Liver (tissue), 9 donors: ENCODE data around the gene TSHZ2. TPM values are rescaled to one million over a fixed set of nuclear protein-coding genes. Genes with fewer than 3 reads are reported as not detected.

Experiments used
- DNase-seq: peaks from one replicate; pipeline ENCODE4 v3.0.0-alpha.2; 2017; ENCODE audit warnings: low spot score
- H3K27ac ChIP-seq, 2 donors: one replicate each; pipeline ENCODE4 v1.7.0; 2013; ENCODE audit warnings: inconsistent platforms in 2 of 2, low read length in 2 of 2, control low read depth in 1 of 2, low read depth in 1 of 2, mild to moderate bottlenecking in 1 of 2
- H3K27me3 ChIP-seq, 4 donors: one replicate each; pipeline versions ENCODE4 v1.6.1 to v1.7.0; 2013; ENCODE audit warnings: low read length in 3 of 4, inconsistent platforms in 1 of 4, mild to moderate bottlenecking in 1 of 4, moderate library complexity in 1 of 4; ENCODE audit not compliant: control insufficient read depth in 4 of 4, insufficient read depth in 4 of 4
- H3K36me3 ChIP-seq, 4 donors: one replicate each; pipeline versions ENCODE4 v1.6.1 to v1.7.0; 2013; ENCODE audit warnings: low read length in 3 of 4, mild to moderate bottlenecking in 3 of 4, low read depth in 1 of 4, moderate library complexity in 1 of 4; ENCODE audit not compliant: control insufficient read depth in 4 of 4, insufficient read depth in 3 of 4
- H3K4me1 ChIP-seq, 4 donors: one replicate each; pipeline versions ENCODE4 v1.6.1 to v1.7.0; 2013; ENCODE audit warnings: low read length in 3 of 4, mild to moderate bottlenecking in 3 of 4, moderate library complexity in 1 of 4; ENCODE audit not compliant: control insufficient read depth in 4 of 4, insufficient read depth in 4 of 4
- H3K4me3 ChIP-seq, 3 donors: one replicate each; pipeline versions ENCODE4 v1.6.1 to v1.7.0; 2013; ENCODE audit warnings: low read length in 3 of 3, control low read depth in 1 of 3, low read depth in 1 of 3, mild to moderate bottlenecking in 1 of 3
- H3K9ac ChIP-seq, 2 donors: one replicate each; pipeline ENCODE4 v1.7.0; 2013; ENCODE audit warnings: low read length in 2 of 2, mild to moderate bottlenecking in 2 of 2, moderate library complexity in 2 of 2, control low read depth in 1 of 2, low read depth in 1 of 2
- H3K9me3 ChIP-seq, 4 donors: one replicate each; pipeline versions ENCODE4 v1.6.1 to v1.7.0; 2013; ENCODE audit warnings: low read length in 3 of 4; ENCODE audit not compliant: control insufficient read depth in 4 of 4
- EGR1 ChIP-seq, 2 donors: IDR thresholded peaks; 2 replicates each; pipeline ENCODE4 v1.6.1; 2016 to 2018; ENCODE audit warnings: antibody characterized with exemption in 2 of 2, low read depth in 2 of 2
- HNF4A ChIP-seq, 2 donors: conservative IDR thresholded peaks; 2 replicates each; pipeline ENCODE4 v1.6.1; 2016; ENCODE audit warnings: antibody characterized with exemption in 2 of 2, mild to moderate bottlenecking in 2 of 2
- HNF4G ChIP-seq: IDR thresholded peaks from 2 replicates; pipeline ENCODE4 v1.6.1; 2016; ENCODE audit warnings: antibody characterized with exemption
- JUND ChIP-seq, 2 donors: IDR thresholded peaks; 2 replicates each; pipeline ENCODE4 v1.6.1; 2016; ENCODE audit warnings: antibody characterized with exemption in 2 of 2
- RAD21 ChIP-seq, 2 donors: IDR thresholded peaks; 2 replicates each; pipeline ENCODE4 v1.6.1; 2016; ENCODE audit warnings: antibody characterized with exemption in 2 of 2, mild to moderate bottlenecking in 2 of 2
- WGBS: extraction: QIAGEN DNeasy Blood & Tissue Kit; methylation state at CpG from one replicate; pipeline ENCODE4 v1.1.7; 2013; 5-methylcytosine and 5-hydroxymethylcytosine counted together
- polyA plus RNA-seq, 2 donors: library from polyadenylated mRNA; stranded (reverse) in 1 of 2; unstranded in 1 of 2; fragments of 200-250 nt in 1 of 2; fragments of >200 nt in 1 of 2; fragmentation: Nextera tagmentation in 1 of 2; extraction: Ambion mirVana in 1 of 2; gene quantifications; one replicate each; pipeline versions ENCODE4 v1.2.1 to v1.2.3, GENCODE V29; 2013 to 2015
- total RNA-seq, 2 donors: library from RNA; depleted of rRNA; stranded (reverse); fragments of >200 nt; gene quantifications; one replicate each; pipeline ENCODE4 v1.2.3, GENCODE V29; 2014
- TF ChIP-seq, protein P1 (sequence below): IDR thresholded peaks from 2 replicates; pipeline ENCODE4 v1.6.1; 2016; ENCODE audit warnings: antibody characterized with exemption
- TF ChIP-seq, protein P2 (sequence below): IDR thresholded peaks from 2 replicates; pipeline ENCODE4 v1.6.1; 2016; ENCODE audit warnings: antibody characterized with exemption
- TF ChIP-seq, protein P3 (sequence below): fragments of 150-350 bp; IDR thresholded peaks from 2 replicates; pipeline ENCODE4 v1.5.1; 2017; ENCODE audit warnings: improper control_type of control experiment, low read depth, low read length; ENCODE audit not compliant: missing input control
- TF ChIP-seq, protein P4 (sequence below): IDR thresholded peaks from 2 replicates; pipeline ENCODE4 v1.6.1; 2016; ENCODE audit warnings: antibody characterized with exemption
- TF ChIP-seq, protein P5 (sequence below): IDR thresholded peaks from 2 replicates; pipeline ENCODE4 v1.6.1; 2016; ENCODE audit warnings: antibody characterized with exemption, mild to moderate bottlenecking
- donor health status: healthy.
- donor health status: healthy.
- donor health status: healthy.
- donor health status: healthy.
- donor health status: healthy.

TSHZ2 gene
- total and polyA plus RNA-seq, 4 donors = 2.9 to 11.3 (median 7.8) TPM

DNA sequence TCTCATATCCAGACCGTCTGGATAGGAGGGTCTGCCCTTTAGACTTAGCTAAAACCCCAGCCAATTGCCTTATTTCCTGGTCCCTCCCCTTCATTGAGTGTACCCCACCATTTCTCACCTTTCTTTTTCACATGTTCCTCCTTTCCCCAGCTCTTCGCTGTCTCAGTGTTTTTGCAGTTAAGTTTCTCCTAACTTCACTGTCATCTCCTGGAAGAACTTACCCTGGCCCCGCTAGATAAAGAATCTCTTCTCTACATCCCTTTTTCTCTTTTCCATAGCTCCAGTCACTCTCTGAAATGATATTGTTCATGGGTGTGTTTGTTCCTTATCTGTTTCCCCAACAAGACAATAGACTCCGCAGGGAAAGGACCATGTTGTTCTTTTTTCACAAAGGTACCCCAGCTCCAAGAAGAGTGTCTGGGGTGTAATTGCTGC, 208.8 kb downstream of the TSHZ2 start (continued):
- TF ChIP-seq, protein P1, sequence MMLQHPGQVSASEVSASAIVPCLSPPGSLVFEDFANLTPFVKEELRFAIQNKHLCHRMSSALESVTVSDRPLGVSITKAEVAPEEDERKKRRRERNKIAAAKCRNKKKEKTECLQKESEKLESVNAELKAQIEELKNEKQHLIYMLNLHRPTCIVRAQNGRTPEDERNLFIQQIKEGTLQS = no peak
- no peak for TF ChIP-seq RAD21 (IDR thresholded peaks at IDR 0.05)

DNA sequence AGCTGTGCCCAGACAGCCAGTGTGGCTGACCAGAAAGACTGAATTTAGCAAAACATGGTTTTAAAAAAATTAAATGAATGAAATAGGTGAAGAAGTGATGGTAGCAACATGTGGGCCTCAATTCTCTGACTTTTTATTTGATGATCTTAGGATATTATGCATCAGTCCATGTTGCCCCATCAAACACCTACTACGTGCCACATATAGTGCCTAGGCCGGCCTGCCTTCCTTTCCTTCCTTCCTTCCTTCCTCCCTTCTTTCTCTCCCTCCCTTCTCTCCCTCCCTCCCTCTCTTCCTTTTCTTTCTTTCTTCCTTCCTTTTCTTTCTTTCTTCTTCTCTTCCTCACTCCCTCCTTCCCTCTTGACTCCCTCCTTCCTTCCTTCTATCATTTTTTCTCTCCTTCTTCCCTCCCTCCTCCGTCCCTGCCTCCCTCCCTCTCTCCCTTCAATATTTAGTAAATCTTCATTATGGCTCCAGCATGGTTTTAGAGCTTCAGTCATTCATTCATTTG, 209.8 kb downstream of the TSHZ2 start:
- no peaks in the 10 kb centered on the region for H3K36me3 ChIP-seq
- TF ChIP-seq JUND (IDR thresholded peaks at IDR 0.05) (no peak), HNF4A (conservative IDR thresholded peaks at IDR 0.05) (no peak), HNF4G (no peak), EGR1 (IDR thresholded peaks at IDR 0.05; ENCODE audit: low read depth in 2 of 2) (no peak)
- TF ChIP-seq, protein P2, sequence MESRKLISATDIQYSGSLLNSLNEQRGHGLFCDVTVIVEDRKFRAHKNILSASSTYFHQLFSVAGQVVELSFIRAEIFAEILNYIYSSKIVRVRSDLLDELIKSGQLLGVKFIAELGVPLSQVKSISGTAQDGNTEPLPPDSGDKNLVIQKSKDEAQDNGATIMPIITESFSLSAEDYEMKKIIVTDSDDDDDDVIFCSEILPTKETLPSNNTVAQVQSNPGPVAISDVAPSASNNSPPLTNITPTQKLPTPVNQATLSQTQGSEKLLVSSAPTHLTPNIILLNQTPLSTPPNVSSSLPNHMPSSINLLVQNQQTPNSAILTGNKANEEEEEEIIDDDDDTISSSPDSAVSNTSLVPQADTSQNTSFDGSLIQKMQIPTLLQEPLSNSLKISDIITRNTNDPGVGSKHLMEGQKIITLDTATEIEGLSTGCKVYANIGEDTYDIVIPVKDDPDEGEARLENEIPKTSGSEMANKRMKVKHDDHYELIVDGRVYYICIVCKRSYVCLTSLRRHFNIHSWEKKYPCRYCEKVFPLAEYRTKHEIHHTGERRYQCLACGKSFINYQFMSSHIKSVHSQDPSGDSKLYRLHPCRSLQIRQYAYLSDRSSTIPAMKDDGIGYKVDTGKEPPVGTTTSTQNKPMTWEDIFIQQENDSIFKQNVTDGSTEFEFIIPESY = no peak
- TF ChIP-seq, protein P3, sequence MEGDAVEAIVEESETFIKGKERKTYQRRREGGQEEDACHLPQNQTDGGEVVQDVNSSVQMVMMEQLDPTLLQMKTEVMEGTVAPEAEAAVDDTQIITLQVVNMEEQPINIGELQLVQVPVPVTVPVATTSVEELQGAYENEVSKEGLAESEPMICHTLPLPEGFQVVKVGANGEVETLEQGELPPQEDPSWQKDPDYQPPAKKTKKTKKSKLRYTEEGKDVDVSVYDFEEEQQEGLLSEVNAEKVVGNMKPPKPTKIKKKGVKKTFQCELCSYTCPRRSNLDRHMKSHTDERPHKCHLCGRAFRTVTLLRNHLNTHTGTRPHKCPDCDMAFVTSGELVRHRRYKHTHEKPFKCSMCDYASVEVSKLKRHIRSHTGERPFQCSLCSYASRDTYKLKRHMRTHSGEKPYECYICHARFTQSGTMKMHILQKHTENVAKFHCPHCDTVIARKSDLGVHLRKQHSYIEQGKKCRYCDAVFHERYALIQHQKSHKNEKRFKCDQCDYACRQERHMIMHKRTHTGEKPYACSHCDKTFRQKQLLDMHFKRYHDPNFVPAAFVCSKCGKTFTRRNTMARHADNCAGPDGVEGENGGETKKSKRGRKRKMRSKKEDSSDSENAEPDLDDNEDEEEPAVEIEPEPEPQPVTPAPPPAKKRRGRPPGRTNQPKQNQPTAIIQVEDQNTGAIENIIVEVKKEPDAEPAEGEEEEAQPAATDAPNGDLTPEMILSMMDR = no peak
- TF ChIP-seq, protein P1 = no peak
- TF ChIP-seq, protein P4, sequence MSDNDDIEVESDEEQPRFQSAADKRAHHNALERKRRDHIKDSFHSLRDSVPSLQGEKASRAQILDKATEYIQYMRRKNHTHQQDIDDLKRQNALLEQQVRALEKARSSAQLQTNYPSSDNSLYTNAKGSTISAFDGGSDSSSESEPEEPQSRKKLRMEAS = no peak
- no peaks in the 10 kb centered on the region for H3K9me3 ChIP-seq
- DNase-seq = no peak
- WGBS = 84% methylated on average over 3 of the region's 3 CpGs
- no peak overlapping the region for H3K27ac ChIP-seq
- H3K4me3 ChIP-seq = no peak overlapping the region
- H3K9ac ChIP-seq = no peak overlapping the region
- H3K27me3 ChIP-seq = no peaks in the 10 kb centered on the region
- no peaks in the 10 kb centered on the region for H3K4me1 ChIP-seq

DNA sequence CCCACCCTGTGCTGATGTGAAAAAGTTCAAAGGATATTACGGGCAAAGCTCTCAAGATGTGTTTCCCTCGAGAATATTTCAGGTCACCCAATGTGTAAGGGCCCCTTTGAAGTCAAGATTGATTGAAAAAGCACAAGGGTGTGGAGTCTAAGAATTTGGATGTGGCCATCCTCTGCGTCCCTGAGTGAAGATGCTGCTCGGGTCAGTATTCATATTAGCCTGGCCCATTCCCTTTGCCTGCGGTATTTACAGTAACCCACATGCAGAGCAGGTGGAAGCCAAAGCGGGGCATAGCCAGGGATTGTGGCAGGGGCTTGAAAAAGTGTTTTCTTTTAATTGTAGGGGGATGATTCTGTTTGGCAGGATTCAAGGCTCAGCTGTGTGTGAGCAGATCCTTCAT, 211.0 kb downstream of the TSHZ2 start:
- no peaks in the 10 kb centered on the region for H3K36me3 ChIP-seq
- H3K4me1 ChIP-seq = no peaks in the 10 kb centered on the region
- H3K9me3 ChIP-seq = no peaks in the 10 kb centered on the region
- no peak overlapping the region for H3K27ac ChIP-seq
- no peak overlapping the region for H3K9ac ChIP-seq
- DNase-seq = no peak
- no peaks in the 10 kb centered on the region for H3K27me3 ChIP-seq
- 94% methylated on average over 6 of the region's 6 CpGs for WGBS
- TF ChIP-seq, protein P5, sequence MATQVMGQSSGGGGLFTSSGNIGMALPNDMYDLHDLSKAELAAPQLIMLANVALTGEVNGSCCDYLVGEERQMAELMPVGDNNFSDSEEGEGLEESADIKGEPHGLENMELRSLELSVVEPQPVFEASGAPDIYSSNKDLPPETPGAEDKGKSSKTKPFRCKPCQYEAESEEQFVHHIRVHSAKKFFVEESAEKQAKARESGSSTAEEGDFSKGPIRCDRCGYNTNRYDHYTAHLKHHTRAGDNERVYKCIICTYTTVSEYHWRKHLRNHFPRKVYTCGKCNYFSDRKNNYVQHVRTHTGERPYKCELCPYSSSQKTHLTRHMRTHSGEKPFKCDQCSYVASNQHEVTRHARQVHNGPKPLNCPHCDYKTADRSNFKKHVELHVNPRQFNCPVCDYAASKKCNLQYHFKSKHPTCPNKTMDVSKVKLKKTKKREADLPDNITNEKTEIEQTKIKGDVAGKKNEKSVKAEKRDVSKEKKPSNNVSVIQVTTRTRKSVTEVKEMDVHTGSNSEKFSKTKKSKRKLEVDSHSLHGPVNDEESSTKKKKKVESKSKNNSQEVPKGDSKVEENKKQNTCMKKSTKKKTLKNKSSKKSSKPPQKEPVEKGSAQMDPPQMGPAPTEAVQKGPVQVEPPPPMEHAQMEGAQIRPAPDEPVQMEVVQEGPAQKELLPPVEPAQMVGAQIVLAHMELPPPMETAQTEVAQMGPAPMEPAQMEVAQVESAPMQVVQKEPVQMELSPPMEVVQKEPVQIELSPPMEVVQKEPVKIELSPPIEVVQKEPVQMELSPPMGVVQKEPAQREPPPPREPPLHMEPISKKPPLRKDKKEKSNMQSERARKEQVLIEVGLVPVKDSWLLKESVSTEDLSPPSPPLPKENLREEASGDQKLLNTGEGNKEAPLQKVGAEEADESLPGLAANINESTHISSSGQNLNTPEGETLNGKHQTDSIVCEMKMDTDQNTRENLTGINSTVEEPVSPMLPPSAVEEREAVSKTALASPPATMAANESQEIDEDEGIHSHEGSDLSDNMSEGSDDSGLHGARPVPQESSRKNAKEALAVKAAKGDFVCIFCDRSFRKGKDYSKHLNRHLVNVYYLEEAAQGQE = no peak
- H3K4me3 ChIP-seq = no peak overlapping the region
